Cardiac muscle cell (in vitro differentiated cells and primary cell): ENCODE results near the gene PABPC3. TPM values are rescaled to one million over a fixed set of nuclear protein-coding genes. Genes with fewer than 3 reads are reported as not detected.

Experiments
- DNase-seq, 2 donors: peaks; one replicate each; pipeline versions ENCODE4 v3.0.0 to v3.0.0-alpha.2; 2010 to 2017; ENCODE audit warnings: low read depth in 1 of 2, low spot score in 1 of 2
- H3K27ac ChIP-seq: fragments of 200-600 bp; sonication (generic); 2 replicates; pipeline ENCODE4 v1.5.1; 2016
- H3K27me3 ChIP-seq: fragments of 200-600 bp; sonication (generic); 2 replicates; pipeline ENCODE4 v1.6.0; 2016; ENCODE audit warnings: control low read depth
- H3K36me3 ChIP-seq: fragments of 200-600 bp; sonication (generic); 2 replicates; pipeline ENCODE4 v1.5.1; 2016; ENCODE audit warnings: control low read depth
- H3K4me1 ChIP-seq: fragments of 200-600 bp; sonication (generic); 2 replicates; pipeline ENCODE4 v1.8.1; 2017; ENCODE audit warnings: low read depth, mild to moderate bottlenecking, mixed run types
- H3K4me3 ChIP-seq: fragments of 200-600 bp; sonication (generic); 2 replicates; pipeline ENCODE4 v1.5.1; 2016; ENCODE audit warnings: mild to moderate bottlenecking
- H3K9me3 ChIP-seq: fragments of 200-600 bp; sonication (generic); 2 replicates; pipeline ENCODE4 v1.5.1; 2017; ENCODE audit warnings: low read depth, mild to moderate bottlenecking, control low read depth
- polyA plus RNA-seq: library from polyadenylated mRNA; unstranded; fragments of >200 nt; fragmentation: Nextera tagmentation; extraction: Ambion mirVana; gene quantifications from 2 replicates; pipeline ENCODE4 v1.2.1, GENCODE V29; 2016
- total RNA-seq: library from RNA; depleted of rRNA; stranded (reverse); fragments of >200 nt; gene quantifications from 2 replicates; pipeline ENCODE4 v1.2.3, GENCODE V29; 2016
- TF ChIP-seq, protein P1 (sequence below): IDR thresholded peaks from 2 replicates; pipeline ENCODE4 v1.5.1; 2012; ENCODE audit warnings: low read depth, mild to moderate bottlenecking, low read length

Gene PABPC3
- total and polyA plus RNA-seq, 2 experiments from 2014 or later, result not detected

DNA sequence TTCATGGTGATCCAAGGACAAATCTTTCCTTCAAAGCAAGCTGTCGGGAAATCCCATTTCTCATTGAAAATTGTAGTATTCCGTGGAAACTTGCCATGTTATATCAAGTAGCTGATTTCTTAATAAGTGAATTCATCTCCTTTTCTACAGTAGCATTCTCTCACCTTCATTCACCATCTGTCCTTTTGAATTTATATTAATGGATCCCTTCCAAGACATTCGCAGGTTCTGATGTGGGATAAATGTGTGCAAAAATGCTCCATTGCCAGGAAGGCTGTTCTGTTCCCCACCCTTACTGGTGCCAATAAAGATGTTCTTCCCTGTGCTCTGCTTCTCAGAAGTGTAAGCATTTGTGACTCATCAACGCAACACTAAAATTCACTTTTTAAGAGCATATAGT is 40.0 kb downstream of the PABPC3 start:
- no peak for DNase-seq
- no peak overlapping the region for H3K4me3 ChIP-seq
- H3K27me3 ChIP-seq, result peaks cover 9% of the 10 kb centered on the region
- no peaks in the 10 kb centered on the region for H3K9me3 ChIP-seq
- TF ChIP-seq, protein P1, sequence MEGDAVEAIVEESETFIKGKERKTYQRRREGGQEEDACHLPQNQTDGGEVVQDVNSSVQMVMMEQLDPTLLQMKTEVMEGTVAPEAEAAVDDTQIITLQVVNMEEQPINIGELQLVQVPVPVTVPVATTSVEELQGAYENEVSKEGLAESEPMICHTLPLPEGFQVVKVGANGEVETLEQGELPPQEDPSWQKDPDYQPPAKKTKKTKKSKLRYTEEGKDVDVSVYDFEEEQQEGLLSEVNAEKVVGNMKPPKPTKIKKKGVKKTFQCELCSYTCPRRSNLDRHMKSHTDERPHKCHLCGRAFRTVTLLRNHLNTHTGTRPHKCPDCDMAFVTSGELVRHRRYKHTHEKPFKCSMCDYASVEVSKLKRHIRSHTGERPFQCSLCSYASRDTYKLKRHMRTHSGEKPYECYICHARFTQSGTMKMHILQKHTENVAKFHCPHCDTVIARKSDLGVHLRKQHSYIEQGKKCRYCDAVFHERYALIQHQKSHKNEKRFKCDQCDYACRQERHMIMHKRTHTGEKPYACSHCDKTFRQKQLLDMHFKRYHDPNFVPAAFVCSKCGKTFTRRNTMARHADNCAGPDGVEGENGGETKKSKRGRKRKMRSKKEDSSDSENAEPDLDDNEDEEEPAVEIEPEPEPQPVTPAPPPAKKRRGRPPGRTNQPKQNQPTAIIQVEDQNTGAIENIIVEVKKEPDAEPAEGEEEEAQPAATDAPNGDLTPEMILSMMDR, result no peak
- no peaks in the 10 kb centered on the region for H3K4me1 ChIP-seq
- no peaks in the 10 kb centered on the region for H3K36me3 ChIP-seq
- H3K27ac ChIP-seq, result no peak overlapping the region

DNA sequence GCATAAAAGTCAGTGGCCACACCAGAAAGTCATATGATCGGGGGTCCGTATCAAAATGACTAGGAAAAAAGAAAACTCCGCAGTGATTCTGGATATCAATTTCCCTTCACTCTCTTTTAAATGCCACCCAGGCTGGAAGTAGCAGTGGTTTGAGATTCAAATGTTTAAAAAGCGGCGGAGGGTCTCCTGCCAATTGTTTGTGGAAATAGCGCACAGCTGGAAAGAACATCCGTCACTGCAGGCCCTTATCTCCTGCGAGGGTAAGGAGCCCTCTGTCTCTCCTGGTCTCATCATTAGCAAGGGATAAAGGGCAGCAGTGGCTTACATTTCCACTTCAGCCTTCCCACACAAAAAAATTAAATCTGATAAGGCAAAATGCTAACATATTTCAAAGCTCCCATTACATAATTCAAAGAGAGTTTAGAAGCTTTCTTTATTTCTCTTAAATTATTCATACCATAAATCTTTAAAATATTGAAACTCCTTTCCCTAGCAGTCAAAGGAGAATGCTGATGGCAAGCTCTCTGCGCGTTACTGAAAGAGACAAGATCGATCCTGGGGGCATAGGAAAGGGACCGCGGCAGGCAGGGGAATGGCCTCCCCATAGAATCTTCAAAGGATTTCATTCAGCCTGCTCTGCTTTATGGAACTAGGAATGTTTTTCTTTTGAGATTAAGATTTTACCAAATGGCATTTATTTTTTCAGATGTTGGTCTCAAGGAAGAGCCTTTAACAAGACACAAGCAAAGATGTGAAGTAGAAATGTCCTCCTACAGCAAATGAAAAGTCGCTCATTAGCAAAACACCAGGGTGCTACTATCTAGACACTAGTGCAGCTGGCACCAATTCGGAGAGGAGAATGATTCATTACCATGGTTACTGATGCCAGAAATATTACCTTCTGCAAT is 41.2 kb downstream of the PABPC3 start:
- H3K27ac ChIP-seq, result no peak overlapping the region
- no peaks in the 10 kb centered on the region for H3K9me3 ChIP-seq
- TF ChIP-seq, protein P1, result no peak
- no peaks in the 10 kb centered on the region for H3K4me1 ChIP-seq
- H3K4me3 ChIP-seq, result no peak overlapping the region
- H3K27me3 ChIP-seq, result peaks cover 9% of the 10 kb centered on the region
- DNase-seq, result no peak
- H3K36me3 ChIP-seq, result no peaks in the 10 kb centered on the region

DNA sequence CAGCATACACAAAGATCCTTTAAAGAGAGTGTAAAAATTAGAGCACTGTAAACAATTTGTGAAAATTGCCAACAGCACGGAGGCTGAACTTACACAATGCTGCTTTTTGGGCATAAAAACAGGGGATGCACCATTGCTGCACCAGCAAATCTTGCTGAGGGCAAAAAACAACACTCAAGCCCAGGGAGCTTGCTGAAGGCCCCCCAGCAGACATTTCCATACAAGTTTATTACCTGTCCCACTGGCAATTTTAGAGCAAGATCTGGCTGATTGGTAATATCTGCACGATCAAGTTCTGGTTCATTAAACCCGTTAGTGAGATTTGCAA is 41.8 kb downstream of the PABPC3 start:
- H3K27ac ChIP-seq, result no peak overlapping the region
- no peaks in the 10 kb centered on the region for H3K9me3 ChIP-seq
- TF ChIP-seq, protein P1, result no peak
- no peaks in the 10 kb centered on the region for H3K4me1 ChIP-seq
- H3K4me3 ChIP-seq, result no peak overlapping the region
- DNase-seq, result no peak
- H3K36me3 ChIP-seq, result no peaks in the 10 kb centered on the region
- H3K27me3 ChIP-seq, result peaks cover 9% of the 10 kb centered on the region

DNA sequence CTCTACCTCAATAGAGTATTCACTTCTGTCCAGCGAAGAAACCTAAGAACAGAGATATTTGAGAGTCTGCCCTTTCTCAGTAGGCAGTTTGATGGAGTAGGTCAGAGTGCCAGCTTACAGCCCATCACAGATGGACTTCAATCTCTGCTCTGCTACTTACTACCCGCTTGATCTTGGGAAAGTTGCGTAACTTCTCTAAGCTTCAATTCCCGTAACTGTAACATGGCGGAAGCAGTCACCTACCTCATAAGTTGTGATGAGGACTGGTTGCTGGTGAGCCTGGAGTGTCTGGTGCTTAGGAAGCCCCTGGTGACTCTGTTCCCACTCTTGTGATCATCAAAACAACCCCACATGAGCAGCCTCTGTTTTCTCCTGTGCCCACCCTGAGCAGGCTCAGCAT is 45.1 kb downstream of the PABPC3 start:
- peaks cover 9% of the 10 kb centered on the region for H3K27me3 ChIP-seq
- H3K4me1 ChIP-seq, result no peaks in the 10 kb centered on the region
- TF ChIP-seq, protein P1, result no peak
- no peak for DNase-seq
- no peaks in the 10 kb centered on the region for H3K9me3 ChIP-seq
- no peaks in the 10 kb centered on the region for H3K36me3 ChIP-seq
- no peak overlapping the region for H3K4me3 ChIP-seq
- H3K27ac ChIP-seq, result no peak overlapping the region

DNA sequence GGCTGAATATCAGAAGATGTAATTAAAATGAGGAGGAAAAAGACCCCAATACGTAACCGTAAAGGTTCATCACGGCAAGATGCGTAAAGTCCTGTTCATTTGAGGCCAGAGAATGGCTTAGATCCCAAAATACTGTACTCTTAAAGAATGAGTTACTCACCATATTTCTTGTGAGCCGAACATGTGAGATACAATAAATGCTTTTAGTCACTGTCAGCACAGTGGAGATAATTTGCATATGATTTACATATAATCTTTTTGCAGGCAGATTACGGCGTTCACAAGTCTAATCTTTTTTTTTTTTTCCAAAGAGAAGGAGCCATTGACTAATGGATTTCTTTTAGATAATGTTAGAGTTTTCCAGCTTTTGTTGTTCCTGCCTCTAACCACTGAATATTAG is 47.8 kb downstream of the PABPC3 start:
- Histone ChIP-seq H3K36me3 (no peaks in the 10 kb centered on the region), H3K4me1 (no peaks in the 10 kb centered on the region), H3K4me3 (no peak overlapping the region), H3K27me3 (no peaks in the 10 kb centered on the region), H3K9me3 (no peaks in the 10 kb centered on the region), H3K27ac (no peak overlapping the region)
- DNase-seq, result no peak
- TF ChIP-seq, protein P1, result no peak
